CD4-positive, alpha-beta T cell treated with Interleukin-10 for 1 hour (primary cell): ENCODE results near the gene SNRPD2.
"Not testable (repeated sequence)": the region's sequence is repeated elsewhere in the genome, so short reads cannot be mapped to it uniquely, and the experiment has no call there.

ENCODE experiments used
- DNase-seq: peaks from one replicate; pipeline ENCODE4 v3.0.0-alpha.2; 2020

The SNRPD2 gene

GRCh38 chr19:45701676-45702075, 9.9 kb upstream of the SNRPD2 start:
- no peak for DNase-seq

GRCh38 chr19:45693106-45693788, 1.5 kb upstream of the SNRPD2 start:
- DNase-seq: peak; percentile 70

GRCh38 chr19:45692187-45693105, 693 bp upstream of the SNRPD2 start, which contains the start of gene QPCTL:
Gene QPCTL (plus strand): TSS chr19:45692666. CDS start chr19:45692704, 38 bp downstream.
- DNase-seq: peak; percentile 98

- DNase-seq: no peak
Observed at GRCh38 chr19:45687599-45687998, 4.2 kb downstream of the SNRPD2 start.

- DNase-seq: not testable (repeated sequence)
Observed at GRCh38 chr19:45685045-45685444, 6.7 kb downstream of the SNRPD2 start.

GRCh38 chr19:45682908-45683307, 8.8 kb downstream of the SNRPD2 start:
- no peak for DNase-seq

- DNase-seq: no peak
Observed at GRCh38 chr19:45682117-45682516, 9.6 kb downstream of the SNRPD2 start.

GRCh38 chr19:45681391-45682015, 10.2 kb downstream of the SNRPD2 start:
- peak; percentile 91 for DNase-seq

- peak; percentile 87 for DNase-seq
Observed at GRCh38 chr19:45677351-45678230, 14.2 kb downstream of the SNRPD2 start.

- peak; percentile 52 for DNase-seq
Observed at GRCh38 chr19:45676851-45677263, 14.9 kb downstream of the SNRPD2 start.

GRCh38 chr19:45674946-45675345, 16.8 kb downstream of the SNRPD2 start:
- DNase-seq: no peak

- peak; percentile 58 for DNase-seq
Observed at GRCh38 chr19:45670670-45671453, 20.9 kb downstream of the SNRPD2 start.

- DNase-seq: peak; percentile 30
Observed at GRCh38 chr19:45668342-45668871, 23.3 kb downstream of the SNRPD2 start.

- peak; percentile 57 for DNase-seq
Observed at GRCh38 chr19:45667620-45668341, 24.0 kb downstream of the SNRPD2 start, which contains the start of gene GIPR. Gene GIPR (plus strand): TSS chr19:45668221. CDS start chr19:45669521, 1,300 bp downstream.

- no peak for DNase-seq
Observed at GRCh38 chr19:45664575-45664974, 27.2 kb downstream of the SNRPD2 start.

GRCh38 chr19:45663800-45664199, 28.0 kb downstream of the SNRPD2 start:
- no peak for DNase-seq

GRCh38 chr19:45660636-45661035, 31.1 kb downstream of the SNRPD2 start:
- DNase-seq: no peak

- DNase-seq: no peak
Observed at GRCh38 chr19:45659096-45659729, 32.5 kb downstream of the SNRPD2 start.

GRCh38 chr19:45657520-45658167, 34.1 kb downstream of the SNRPD2 start:
- DNase-seq: no peak
